HG03196 (cell line): Measurements from ENCODE around the gene SLC2A2.
"Not testable (repeated sequence)": the region's sequence is repeated elsewhere in the genome, so short reads cannot be mapped to it uniquely, and the experiment has no call there.

ENCODE experiments used
- ATAC-seq: cut with Tn5 transposase; IDR thresholded peaks from one replicate; pipeline ENCODE4 v1.9.1; 2021; ENCODE audit not compliant: unreplicated experiment

The SLC2A2 gene

GRCh38 chr3:170989100-170989648, 37.3 kb downstream of the SLC2A2 start:
- no peak for ATAC-seq

- ATAC-seq, result no peak
These were observed 38.1 kb downstream of the SLC2A2 start for GRCh38 chr3:170988378-170988777.

GRCh38 chr3:170985304-170985703, 41.2 kb downstream of the SLC2A2 start:
- no peak for ATAC-seq

- peak; percentile 96 for ATAC-seq
These were observed 43.8 kb downstream of the SLC2A2 start for GRCh38 chr3:170982733-170983132.

GRCh38 chr3:170980399-170980798, 46.1 kb downstream of the SLC2A2 start:
- ATAC-seq, result no peak

GRCh38 chr3:170977949-170978745, 48.4 kb downstream of the SLC2A2 start:
- ATAC-seq, result no peak

GRCh38 chr3:170976190-170976519, 50.4 kb downstream of the SLC2A2 start:
- no peak for ATAC-seq

GRCh38 chr3:170975283-170976189, 51.0 kb downstream of the SLC2A2 start:
- ATAC-seq, result no peak

GRCh38 chr3:170974872-170975271, 51.6 kb downstream of the SLC2A2 start:
- ATAC-seq, result no peak

GRCh38 chr3:170972917-170973316, 53.6 kb downstream of the SLC2A2 start:
- ATAC-seq, result not testable (repeated sequence)

GRCh38 chr3:170967126-170967525, 59.4 kb downstream of the SLC2A2 start:
- no peak for ATAC-seq

GRCh38 chr3:170966495-170966894, 60.0 kb downstream of the SLC2A2 start:
- no peak for ATAC-seq

GRCh38 chr3:170962411-170962810, 64.1 kb downstream of the SLC2A2 start:
- ATAC-seq, result no peak

- ATAC-seq, result no peak
These were observed 64.7 kb downstream of the SLC2A2 start for GRCh38 chr3:170961616-170962400.

- ATAC-seq, result no peak
These were observed 67.1 kb downstream of the SLC2A2 start for GRCh38 chr3:170959457-170959856.

GRCh38 chr3:170956647-170957046, 69.9 kb downstream of the SLC2A2 start:
- no peak for ATAC-seq

GRCh38 chr3:170953736-170954135, 72.8 kb downstream of the SLC2A2 start:
- ATAC-seq, result no peak

- no peak for ATAC-seq
These were observed 73.3 kb downstream of the SLC2A2 start for GRCh38 chr3:170953229-170953628.

- ATAC-seq, result no peak
These were observed 77.3 kb downstream of the SLC2A2 start for GRCh38 chr3:170949211-170949610.

- no peak for ATAC-seq
These were observed 79.3 kb downstream of the SLC2A2 start for GRCh38 chr3:170947018-170947769.
